NOMO-1 (cell line): Measurements from ENCODE around the gene TPI1.
"Not testable (repeated sequence)": the region's sequence is repeated elsewhere in the genome, so short reads cannot be mapped to it uniquely, and the experiment has no call there.

Experiments
- DNase-seq, 2 experiments: peaks; one replicate each; lab custom pipeline; 2025; ENCODE audit not compliant: unreplicated experiment in 2 of 2; lab: John Stamatoyannopoulos, UW

Gene TPI1

GRCh38 chr12:6865307-6865706, 2.0 kb upstream of the TPI1 start:
- not testable (repeated sequence) for DNase-seq

DNA sequence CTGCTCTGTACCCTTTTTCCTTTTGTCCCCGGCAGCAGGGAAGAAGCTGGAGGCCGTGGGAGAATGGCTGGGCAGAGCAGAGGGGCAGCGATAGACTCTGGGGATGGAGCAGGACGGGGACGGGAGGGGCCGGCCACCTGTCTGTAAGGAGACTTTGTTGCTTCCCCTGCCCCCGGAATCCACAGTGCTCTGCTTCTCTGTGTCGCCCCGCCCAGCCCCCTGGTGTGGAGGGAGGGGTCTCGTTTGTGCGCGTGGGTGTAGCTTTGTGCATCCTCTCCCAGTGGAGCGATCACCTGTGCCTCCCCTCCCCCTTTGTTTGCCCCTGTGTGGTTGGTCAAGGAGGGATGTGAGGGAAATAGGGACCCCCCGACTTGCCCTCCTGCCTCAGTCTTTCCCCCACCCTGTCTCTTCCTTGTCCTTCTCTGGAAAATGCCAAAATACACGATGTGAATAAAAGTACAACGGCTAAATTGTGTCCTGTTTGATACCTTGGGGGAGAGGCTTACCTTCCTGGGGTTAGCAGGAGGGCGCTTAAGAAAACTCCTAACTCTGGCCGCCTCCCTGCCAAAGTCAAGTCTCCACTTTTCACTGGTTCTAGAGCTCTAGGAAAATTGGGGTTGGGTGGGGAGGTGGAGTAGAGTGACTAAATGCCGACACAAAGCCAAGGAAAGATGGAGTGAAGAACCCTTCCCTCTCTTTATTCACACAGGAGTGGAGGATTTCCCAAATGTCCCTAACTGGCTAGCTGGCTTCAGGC, 990 bp upstream of the TPI1 start:
- DNase-seq = no peak

GRCh38 chr12:6866920-6867412, 365 bp upstream of the TPI1 start:
- DNase-seq = peak in 1 of 2 experiments; percentile 67

- no peak for DNase-seq
Measured at GRCh38 chr12:6868211-6869048, 1.1 kb downstream of the TPI1 start.

DNA sequence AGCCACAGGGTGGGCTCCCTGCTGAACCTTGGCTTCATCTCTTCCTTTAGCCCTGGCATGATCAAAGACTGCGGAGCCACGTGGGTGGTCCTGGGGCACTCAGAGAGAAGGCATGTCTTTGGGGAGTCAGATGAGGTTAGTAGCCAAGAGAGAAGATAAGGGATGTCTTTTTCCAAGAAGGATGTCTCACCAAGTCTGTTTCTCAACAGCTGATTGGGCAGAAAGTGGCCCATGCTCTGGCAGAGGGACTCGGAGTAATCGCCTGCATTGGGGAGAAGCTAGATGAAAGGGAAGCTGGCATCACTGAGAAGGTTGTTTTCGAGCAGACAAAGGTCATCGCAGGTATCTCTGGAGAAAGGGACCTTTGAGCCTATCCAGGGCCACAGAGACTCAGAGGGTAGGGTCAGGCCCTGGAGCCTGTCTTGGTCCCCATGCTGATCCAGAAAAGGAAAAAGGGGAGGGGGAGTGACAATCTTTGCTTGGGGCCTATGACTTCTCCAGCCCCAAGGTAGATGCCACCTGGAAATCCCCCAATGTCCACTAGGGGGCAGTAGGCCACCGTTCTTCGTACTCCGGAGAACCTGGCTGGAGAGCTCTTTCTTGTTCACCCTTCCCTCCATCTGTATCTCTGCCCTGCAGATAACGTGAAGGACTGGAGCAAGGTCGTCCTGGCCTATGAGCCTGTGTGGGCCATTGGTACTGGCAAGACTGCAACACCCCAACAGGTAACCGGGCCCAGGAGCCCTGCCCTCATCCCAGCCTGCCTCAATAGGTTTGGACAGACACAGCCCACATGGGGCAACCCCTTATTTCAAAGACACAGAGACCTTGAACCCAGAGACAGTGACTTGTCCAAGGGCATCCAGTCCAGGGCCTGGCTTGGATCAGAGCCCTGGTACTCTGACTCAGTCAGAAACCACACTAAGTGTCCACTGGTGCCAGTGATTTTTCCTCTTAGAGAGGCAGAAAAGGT, 2.0 kb downstream of the TPI1 start:
- peak; percentile 56 to 76 for DNase-seq

- not testable (repeated sequence) for DNase-seq
Measured at GRCh38 chr12:6870304-6870703, 3.0 kb downstream of the TPI1 start.

DNA sequence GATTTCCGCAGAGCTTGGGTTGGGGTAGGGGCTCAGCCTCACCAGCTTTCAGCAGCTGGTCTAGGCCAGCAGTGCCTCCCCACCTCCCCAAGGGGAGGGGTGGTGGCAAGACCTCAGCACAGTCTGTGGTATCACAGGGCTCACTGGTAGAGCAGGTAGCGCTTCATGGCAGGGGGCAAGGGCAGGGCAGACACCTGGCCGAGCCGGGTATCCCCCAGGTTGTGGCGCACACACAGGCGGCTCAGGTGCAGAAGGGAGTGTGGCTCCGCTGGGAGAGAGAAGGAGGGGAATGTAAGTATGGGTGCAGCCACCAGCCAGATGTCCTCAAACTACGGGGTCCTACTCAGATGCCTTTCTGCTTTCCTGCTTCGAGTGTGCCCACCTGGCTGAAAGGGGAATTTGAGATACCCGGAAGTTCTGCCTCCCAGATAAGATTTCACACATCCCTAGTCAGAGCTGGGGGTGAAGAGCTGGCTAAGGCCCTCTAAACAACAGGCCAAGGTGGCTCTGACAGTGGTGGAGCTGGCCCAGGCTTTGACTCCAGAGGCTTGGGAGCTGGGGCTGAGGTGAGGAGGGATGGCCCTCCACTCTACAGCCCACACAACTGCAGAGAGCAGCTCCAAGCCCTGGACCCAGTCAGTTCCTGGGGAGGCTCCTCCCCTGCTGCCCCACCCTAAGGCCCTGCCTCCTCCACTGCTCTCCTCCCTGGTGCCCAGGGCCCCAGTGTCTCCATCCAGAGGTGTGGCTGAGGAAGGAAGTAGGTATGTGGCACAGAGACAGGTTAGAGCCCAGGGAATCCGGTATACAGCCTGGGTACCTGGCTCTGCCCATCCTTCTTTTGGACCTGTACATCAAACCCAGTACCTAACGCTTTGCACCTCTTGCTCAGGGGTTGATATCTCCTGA, 4.0 kb downstream of the TPI1 start:
- DNase-seq = peak in 1 of 2 experiments; percentile 26

GRCh38 chr12:6872073-6873048, 5.0 kb downstream of the TPI1 start:
- peak; percentile 60 to 66 for DNase-seq

DNA sequence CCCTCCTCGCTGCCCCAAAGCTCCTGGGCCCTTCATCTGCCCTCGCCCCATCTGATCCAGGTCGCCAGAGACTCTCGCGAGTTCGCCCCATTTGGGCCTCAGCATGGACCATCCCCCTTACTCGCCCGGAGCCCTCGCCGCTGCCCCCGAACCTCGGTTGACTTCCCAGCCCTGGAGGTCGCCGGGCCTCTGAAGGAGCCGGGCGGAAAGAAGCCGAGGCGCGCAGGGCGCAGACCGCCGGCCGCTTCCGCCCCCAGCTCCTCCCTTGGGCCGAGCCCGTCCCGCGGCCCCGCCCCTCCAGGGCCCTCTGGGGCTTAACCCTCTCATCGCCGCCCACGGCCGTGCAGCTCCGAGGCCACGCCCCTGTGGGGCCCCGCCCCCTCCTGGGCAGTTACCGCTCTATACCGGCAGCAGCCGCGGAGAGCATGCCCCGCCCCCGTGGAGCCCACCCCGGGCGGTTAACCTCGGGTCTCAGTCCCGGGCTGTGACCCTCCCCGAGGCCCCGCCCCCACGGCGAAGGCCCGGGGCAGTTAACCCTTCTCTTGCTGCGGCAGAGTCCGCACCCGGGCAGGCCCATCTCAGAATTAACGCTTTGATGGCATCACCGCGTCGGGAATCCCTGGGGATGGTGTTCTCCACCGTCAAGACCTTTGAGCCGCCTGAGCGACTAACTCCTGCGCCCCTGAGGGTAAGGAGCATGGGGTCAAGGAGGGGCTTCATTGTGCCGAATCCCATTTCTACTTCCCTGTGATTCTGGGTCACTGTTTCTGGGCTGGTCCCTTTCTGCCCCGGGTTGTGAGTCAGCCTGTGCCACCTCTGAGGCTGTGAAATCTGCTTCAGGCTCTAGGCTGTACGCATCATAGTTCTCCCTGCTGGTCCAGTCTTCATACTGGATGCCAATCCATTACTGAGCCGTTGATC, 6.0 kb downstream of the TPI1 start, which contains the start of gene SPSB2:
TSS of gene SPSB2 (minus strand) at position 210 of the 921 bp plus-strand sequence. CDS start 402 bp downstream, outside the sequence.
- DNase-seq = peak; percentile 90 to 98

- peak in 1 of 2 experiments; percentile 62 for DNase-seq
Measured at GRCh38 chr12:6874015-6874368, 6.7 kb downstream of the TPI1 start.

DNA sequence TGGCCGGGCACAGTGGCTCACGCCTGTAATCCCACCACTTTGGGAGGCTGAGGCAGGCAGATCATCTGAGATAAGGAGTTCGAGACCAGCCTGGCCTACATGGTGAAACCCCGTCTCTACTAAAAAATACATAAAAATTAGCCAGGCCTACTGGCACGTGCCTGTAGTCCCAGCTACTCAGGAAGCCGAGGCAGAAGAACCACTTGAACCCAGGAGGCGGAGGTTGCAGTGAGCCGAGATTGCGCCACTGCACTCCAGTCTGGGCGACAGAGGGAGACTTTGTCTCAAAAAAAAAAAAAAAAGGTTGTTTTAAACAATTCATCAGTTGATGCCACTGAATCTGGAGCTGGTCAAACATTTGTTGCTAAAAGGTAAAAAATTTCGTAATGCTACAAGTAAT, 12.5 kb downstream of the TPI1 start:
- not testable (repeated sequence) for DNase-seq

- DNase-seq = no peak
Measured at GRCh38 chr12:6883252-6883651, 15.9 kb downstream of the TPI1 start.

GRCh38 chr12:6883683-6884082, 16.4 kb downstream of the TPI1 start:
- no peak for DNase-seq

DNA sequence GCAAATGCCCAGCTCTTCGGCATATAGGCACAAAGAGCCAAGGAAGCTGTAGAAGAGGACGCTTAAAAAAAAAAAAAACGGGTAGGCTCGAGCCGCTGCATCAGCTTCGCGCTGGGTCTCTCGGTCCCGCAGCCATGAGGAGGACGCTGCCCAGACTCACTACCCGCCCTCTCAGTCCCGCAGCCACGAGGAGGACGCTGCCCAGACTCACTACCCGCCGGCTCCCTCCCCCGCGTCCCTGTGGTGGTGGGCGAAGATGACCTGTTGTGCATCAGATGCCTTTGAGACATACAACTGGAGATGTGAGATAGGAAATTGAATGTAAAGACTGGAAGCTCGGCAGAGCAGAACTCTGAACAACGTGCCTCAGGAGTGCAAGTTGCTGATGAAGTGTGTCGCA, 17.2 kb downstream of the TPI1 start:
- no peak for DNase-seq

DNA sequence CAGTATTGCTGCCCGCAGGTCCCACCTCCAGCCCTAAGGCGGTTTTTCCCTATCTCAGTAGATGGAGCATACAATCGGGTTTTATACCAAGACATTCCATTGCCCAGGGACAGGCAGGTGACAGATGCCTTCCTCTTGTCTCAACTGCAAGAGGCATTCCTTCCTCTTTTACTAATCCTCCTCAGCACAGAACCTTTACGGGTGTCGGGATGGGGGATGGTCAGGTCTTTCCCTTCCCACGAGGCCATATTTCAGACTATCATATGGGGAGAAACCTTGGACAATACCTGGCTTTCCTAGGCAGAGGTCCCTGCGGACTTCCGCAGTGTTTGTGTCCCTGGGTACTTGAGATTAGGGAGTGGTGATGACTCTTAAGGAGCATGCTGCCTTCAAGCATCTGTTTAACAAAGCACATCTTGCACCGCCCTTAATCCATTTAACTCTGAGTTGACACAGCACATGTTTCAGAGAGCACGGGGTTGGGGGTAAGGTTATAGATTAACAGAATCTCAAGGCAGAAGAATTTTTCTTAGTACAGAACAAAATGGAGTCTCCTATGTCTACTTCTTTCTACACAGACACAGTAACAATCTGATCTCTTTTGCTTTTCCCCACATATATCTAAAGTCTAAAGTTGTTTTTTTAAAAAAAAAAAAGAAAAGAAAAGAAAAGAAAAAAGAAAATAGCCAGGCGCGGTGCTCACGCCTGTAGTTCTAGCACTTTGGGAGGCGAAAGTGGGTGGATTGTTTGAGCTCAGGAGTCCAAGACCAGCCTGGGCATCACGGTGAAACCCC, 19.1 kb downstream of the TPI1 start:
- DNase-seq = not testable (repeated sequence)

- peak; percentile 74 to 75 for DNase-seq
Measured at GRCh38 chr12:6887460-6887859, 20.1 kb downstream of the TPI1 start.
